GM10266 (cell line): ENCODE results near the gene C5orf52.

ENCODE experiments used
- DNase-seq: peaks from one replicate; pipeline ENCODE4 v3.0.0; 2012; ENCODE audit errors: extremely low spot score
- TF ChIP-seq, protein P1 (sequence below): IDR thresholded peaks from 2 replicates; pipeline ENCODE4 v1.5.1; 2012; ENCODE audit warnings: mild to moderate bottlenecking, low read depth; ENCODE audit not compliant: control insufficient read depth, insufficient read depth; ENCODE audit errors: missing control alignments

Gene C5orf52

DNA sequence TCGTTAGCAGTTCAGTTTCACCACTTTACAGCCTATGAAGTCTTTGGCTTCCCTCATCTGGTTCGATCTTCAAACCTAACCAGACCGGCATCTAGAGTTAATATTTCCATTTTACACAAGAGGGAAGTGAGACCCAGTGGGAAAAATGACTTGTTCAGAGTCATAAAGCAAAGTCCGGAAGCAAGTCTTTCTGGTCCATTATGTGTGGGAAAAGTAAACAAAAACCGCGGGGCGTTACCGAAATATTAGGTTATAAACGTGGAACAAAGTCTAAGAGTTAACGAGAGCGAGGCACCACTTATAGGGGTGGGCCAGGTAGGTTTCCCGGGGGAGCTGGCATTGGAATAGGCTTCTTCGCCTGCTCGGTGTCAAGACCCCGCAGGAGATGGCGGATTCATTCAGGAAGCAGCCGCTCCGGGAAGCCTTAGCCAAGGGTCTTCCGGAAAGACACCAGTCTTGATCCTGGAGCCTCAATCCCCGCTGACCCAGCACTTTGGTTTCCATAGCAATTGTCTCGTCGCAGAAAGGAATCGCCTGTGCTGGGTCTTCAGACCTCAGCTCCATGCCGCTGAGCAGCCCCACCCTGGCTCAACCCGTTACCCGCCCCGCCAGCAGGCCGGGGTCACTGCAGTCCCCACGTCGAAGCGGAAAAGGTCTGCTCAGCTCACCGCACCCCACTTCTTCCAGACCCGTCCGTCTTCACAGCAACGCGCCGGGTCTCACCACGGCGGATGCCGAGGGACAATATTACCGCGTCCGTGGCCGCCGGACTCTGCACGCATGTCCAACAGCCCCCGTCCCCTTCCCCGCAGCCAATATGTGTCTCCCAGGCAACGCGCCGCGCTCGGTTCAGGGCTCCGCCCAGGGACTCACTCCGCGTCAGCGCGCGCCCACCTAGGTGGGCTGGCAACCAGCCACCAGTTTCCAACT, at the start of gene C5orf52:
C5orf52 (plus strand) TSS at position 872 of the 930 bp plus-strand sequence. CDS start 82 bp downstream, outside the sequence.
- TF ChIP-seq, protein P1, sequence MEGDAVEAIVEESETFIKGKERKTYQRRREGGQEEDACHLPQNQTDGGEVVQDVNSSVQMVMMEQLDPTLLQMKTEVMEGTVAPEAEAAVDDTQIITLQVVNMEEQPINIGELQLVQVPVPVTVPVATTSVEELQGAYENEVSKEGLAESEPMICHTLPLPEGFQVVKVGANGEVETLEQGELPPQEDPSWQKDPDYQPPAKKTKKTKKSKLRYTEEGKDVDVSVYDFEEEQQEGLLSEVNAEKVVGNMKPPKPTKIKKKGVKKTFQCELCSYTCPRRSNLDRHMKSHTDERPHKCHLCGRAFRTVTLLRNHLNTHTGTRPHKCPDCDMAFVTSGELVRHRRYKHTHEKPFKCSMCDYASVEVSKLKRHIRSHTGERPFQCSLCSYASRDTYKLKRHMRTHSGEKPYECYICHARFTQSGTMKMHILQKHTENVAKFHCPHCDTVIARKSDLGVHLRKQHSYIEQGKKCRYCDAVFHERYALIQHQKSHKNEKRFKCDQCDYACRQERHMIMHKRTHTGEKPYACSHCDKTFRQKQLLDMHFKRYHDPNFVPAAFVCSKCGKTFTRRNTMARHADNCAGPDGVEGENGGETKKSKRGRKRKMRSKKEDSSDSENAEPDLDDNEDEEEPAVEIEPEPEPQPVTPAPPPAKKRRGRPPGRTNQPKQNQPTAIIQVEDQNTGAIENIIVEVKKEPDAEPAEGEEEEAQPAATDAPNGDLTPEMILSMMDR = no peak
- DNase-seq = no peak

DNA sequence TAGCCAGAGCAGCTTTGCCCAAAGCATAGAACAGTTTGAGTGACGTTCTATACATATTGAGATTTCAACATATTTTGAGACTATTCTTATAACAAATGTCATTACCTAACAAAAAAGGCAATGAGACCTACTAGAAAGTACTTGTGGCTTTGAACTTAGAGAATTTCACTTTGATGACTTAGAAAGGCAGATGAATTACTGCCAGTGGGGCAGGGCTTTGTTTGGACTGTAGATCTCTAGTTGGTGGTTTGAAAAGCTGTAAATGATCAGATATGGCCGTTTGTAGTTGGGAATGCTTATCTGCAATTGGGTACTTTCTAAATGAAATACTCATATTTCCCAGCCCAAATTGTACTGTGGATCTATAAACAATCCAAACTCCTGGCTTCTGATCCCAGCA, 47.2 kb upstream of the C5orf52 start:
- no peak for DNase-seq
- TF ChIP-seq, protein P1 = no peak

DNA sequence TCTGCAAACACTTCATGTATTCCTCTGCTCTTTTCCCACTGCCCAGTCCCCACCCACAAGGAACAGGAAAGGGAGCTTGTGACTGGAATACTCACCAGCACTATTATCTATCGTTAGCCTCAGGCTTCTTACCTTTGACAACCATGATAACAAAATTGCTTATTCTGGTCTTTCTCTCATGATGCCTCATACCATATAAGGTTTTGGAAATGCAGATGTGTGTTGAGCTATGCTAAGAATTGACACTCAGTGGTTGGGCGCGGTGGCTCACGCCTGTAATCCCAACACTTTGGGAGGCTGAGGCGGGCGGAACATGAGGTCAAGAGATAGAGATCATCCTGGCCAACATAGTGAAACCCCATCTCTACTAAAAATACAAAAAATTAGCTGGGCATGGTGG, 44.5 kb upstream of the C5orf52 start:
- DNase-seq = no peak
- TF ChIP-seq, protein P1 = no peak

DNA sequence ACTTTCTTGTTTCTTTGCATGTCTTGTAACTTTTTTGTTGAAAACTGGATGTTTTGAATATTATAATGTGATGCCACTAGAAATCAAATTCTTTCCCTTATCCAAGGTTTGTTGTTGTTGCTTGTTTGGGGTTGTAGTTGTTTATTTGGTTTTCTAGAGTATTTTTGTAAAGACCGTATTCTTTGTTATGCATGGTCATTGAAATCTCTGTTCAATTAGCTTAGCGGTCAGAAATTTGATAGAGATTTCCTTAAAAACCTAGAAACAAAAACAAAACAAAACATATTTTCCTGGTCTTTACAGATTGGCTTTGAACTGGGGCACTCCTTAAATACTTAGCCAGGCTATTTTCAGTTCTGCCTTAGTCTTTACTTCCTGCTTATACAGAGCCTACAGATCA, 41.0 kb upstream of the C5orf52 start:
- DNase-seq = no peak
- TF ChIP-seq, protein P1 = no peak

DNA sequence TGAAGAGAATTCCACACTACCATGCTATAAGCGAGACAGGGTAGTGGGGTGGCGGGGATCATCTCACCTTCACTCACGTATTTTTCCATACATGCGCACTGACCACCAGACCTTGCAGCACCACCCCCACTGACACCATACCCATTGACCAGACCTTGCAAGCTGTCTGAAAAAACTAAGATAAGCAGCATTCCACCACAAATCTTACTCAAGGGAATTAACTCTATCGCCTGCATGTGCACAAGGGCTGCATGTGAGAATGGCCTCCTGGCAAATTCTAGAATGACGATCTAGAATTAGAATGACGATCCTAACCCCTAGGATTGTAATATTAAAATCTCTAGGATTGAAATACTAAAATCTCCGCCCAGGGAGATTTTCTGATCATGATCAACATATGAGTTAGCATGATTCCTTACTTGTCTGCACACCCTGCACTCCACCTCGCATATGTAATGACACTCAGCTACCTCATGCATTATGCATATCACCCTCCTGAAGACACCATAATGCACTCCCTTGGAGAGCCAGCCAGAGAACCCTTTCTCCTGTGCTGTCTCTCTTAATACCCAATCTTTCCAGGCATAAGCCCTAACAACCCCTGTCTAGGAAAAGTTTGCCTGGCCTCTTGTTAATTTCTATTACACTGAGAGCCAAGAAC, 30.8 kb upstream of the C5orf52 start:
- no peak for DNase-seq
- TF ChIP-seq, protein P1 = no peak

DNA sequence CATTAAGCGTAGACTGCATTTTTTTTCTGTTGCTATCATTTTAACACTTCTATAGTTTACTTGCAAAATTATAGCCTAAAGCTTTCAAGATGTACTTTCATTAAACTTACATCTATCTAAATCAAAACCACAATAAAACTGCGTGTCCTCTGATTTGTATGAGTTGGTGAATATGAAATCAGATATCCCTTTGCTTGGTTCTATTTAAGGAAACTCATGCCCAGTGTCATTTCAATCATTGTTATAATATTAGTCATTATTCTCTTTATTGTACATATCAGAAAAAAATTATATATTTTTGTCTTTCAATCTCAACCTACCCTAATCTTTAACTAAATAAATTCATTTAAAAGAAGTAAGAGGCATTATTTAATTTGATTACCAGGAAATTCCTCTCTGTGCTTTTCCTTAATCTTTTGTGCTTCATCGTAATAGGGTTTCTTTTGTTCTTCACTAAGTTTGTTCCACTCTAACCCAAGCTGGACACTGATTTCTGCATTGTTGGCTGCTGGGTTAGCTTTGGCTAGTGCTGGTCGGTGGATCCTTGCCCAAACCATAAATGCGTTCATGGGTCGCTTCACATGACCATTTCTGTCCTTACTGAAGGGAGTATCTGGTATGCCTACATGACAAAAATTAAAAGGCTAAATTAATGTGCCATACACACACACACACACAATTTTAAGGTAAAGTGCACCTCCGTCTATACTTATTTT, 22.9 kb upstream of the C5orf52 start:
- TF ChIP-seq, protein P1 = no peak
- DNase-seq = no peak
